ENCODE data around the gene CFAP251. TPM values are rescaled to one million over a fixed set of nuclear protein-coding genes. Genes with fewer than 3 reads are reported as not detected.

The CFAP251 gene
- total RNA-seq, 1 experiment from 2014 or later: 2.6 TPM

- Histone ChIP-seq H3K9ac (ENCODE audit: low read length) (no peak overlapping the region), H3K4me2 (ENCODE audit: low read length) (no peak overlapping the region)
- intact Hi-C loops (cut with micrococcal nuclease): no loop called here
These were observed 83.2 kb downstream of the CFAP251 start for GRCh38 chr12:122001466-122002209.

More at GRCh38 chr12:122001466-122002209, 83.2 kb downstream of the CFAP251 start:
- Histone ChIP-seq H3K4me3 (replicated peaks in 1 of 2; ENCODE audit: low read depth in 1 of 2, low read length in 2 of 2) (no peak overlapping the region), H3K79me2 (ENCODE audit: insufficient read depth, low read length) (no peaks in the 10 kb centered on the region), H3K27ac (ENCODE audit: low read depth, low read length) (no peak overlapping the region), H2AFZ (ENCODE audit: low read depth, low read length, poor library complexity, severe bottlenecking) (no peak overlapping the region), H3K9me3 (ENCODE audit: control insufficient read depth in 1 of 2, insufficient read depth in 1 of 2, low read depth in 1 of 2, low read length in 2 of 2) (peaks cover 3 to 8% of the 10 kb centered on the region in 2 experiments; a peak in 2 of 4 replicates), H3K4me1 (ENCODE audit: control insufficient read depth in 1 of 2, insufficient read depth in 2 of 2, low read length in 2 of 2) (no peaks in the 10 kb centered on the region; a peak in 1 of 4 replicates), H3K36me3 (ENCODE audit: control insufficient read depth in 1 of 2, insufficient read depth in 2 of 2, low read length in 2 of 2) (no peaks in the 10 kb centered on the region), H4K20me1 (ENCODE audit: insufficient read depth) (no peaks in the 10 kb centered on the region), H3K9me2 (ENCODE audit: insufficient read depth) (no peaks in the 10 kb centered on the region), H3K27me3 (ENCODE audit: insufficient read depth, low read length) (no peaks in the 10 kb centered on the region)
- ChIA-PET CTCF (no interaction called here), POLR2A (no interaction called here), RAD21 (ENCODE audit: low non-redundant PET in 1 of 2, low total read pairs in 2 of 2, uncharacterized antibody in 2 of 2, unreplicated experiment in 2 of 2) (no interaction called here)
- DNase-seq (ENCODE audit: low read depth, low spot score) (no peak), ATAC-seq (no peak)
- no peak for TF ChIP-seq POLR2AphosphoS5 (IDR thresholded peaks at IDR 0.05; ENCODE audit: low read depth, low read length)
- no peak for TF ChIP-seq ELF1 (IDR thresholded peaks at IDR 0.05; ENCODE audit: borderline replicate concordance, low read depth)
- TF ChIP-seq REST (IDR thresholded peaks at IDR 0.05; ENCODE audit: low read depth): no peak
- TF ChIP-seq EGR1 (IDR thresholded peaks at IDR 0.05; ENCODE audit: low read depth): no peak
- TF ChIP-seq CTCF (IDR thresholded peaks at IDR 0.05 in 2 of 3, conservative IDR thresholded peaks at IDR 0.05 in 1 of 3; ENCODE audit: borderline replicate concordance in 1 of 3, insufficient read depth in 1 of 3, low read depth in 2 of 3, low read length in 2 of 3): no peak
- no peak for TF ChIP-seq SP1 (IDR thresholded peaks at IDR 0.05; ENCODE audit: low read depth)
- no peak for TF ChIP-seq ZBTB33 (IDR thresholded peaks at IDR 0.05; ENCODE audit: extremely low read depth, insufficient replicate concordance, low read length)
- TF ChIP-seq YY1 (IDR thresholded peaks at IDR 0.05; ENCODE audit: extremely low read depth, insufficient replicate concordance, low read depth, low read length): no peak
- no peak for TF ChIP-seq POLR2A (IDR thresholded peaks at IDR 0.05; ENCODE audit: borderline replicate concordance, extremely low read depth, insufficient read depth, insufficient read length)
- no peak for TF ChIP-seq SIN3A (IDR thresholded peaks at IDR 0.05; ENCODE audit: low read depth)
- TF ChIP-seq CBX3 (IDR thresholded peaks at IDR 0.05; ENCODE audit: low read depth): no peak
- no peak for TF ChIP-seq MAX (IDR thresholded peaks at IDR 0.05)
- no peak for TF ChIP-seq ZFX (IDR thresholded peaks at IDR 0.05)
- no peak for TF ChIP-seq ATF3 (IDR thresholded peaks at IDR 0.05)
- no peak for TF ChIP-seq JUND (IDR thresholded peaks at IDR 0.05)
- no peak for TF ChIP-seq ZNF274 (IDR thresholded peaks at IDR 0.05; ENCODE audit: low read depth, low read length)
- no peak for TF ChIP-seq TCF7L2 (IDR thresholded peaks at IDR 0.05; ENCODE audit: borderline replicate concordance, extremely low read depth, insufficient read depth, insufficient read length)
- TF ChIP-seq EZH2phosphoT487 (IDR thresholded peaks at IDR 0.05; ENCODE audit: borderline replicate concordance): no peak
- no peak for TF ChIP-seq EZH2 (IDR thresholded peaks at IDR 0.05)
- no peak for TF ChIP-seq FOSL1 (IDR thresholded peaks at IDR 0.05; ENCODE audit: low read depth)
- no TSS peak for BruUV-seq (replicated peaks)

All from HCT116 (cell line).